ENCODE measurements around the gene RIMS4.

- no peak for TF ChIP-seq EZH2 (IDR thresholded peaks at IDR 0.05; ENCODE audit: borderline replicate concordance, low read depth, low read length, severe bottlenecking)
- TF ChIP-seq CTCF (IDR thresholded peaks at IDR 0.05; ENCODE audit: borderline replicate concordance, extremely low read depth, low read length, poor library complexity, severe bottlenecking), result peak; percentile 26
Measured at GRCh38 chr20:44750081-44750805, 60.1 kb downstream of the RIMS4 start.

Data from DND-41 (cell line).